ENCODE results near the gene IPO11.
"Not testable (repeated sequence)": the region's sequence is repeated elsewhere in the genome, so short reads cannot be mapped to it uniquely, and the experiment has no call there.

The IPO11 gene

GRCh38 chr5:62657772-62658171 lies 245.2 kb downstream of the IPO11 start:
- not testable (repeated sequence) for H3K4me1 Mint-ChIP-seq (ENCODE audit: low read depth); H3K36me3 Mint-ChIP-seq (ENCODE audit: low read depth); H3K4me3 Mint-ChIP-seq; H3K9me3 Mint-ChIP-seq; H3K27me3 Mint-ChIP-seq (ENCODE audit: low read depth); H3K27ac Mint-ChIP-seq

- Mint-ChIP-seq H3K4me1 (ENCODE audit: low read depth) (no peaks in the 10 kb centered on the region), H3K4me3 (no peak overlapping the region), H3K36me3 (ENCODE audit: low read depth) (no peaks in the 10 kb centered on the region), H3K9me3 (peaks cover 4% of the 10 kb centered on the region), H3K27me3 (ENCODE audit: low read depth) (no peaks in the 10 kb centered on the region), H3K27ac (no peak overlapping the region)
Measured at GRCh38 chr5:62661126-62661525, 248.6 kb downstream of the IPO11 start.

- Mint-ChIP-seq H3K4me1 (ENCODE audit: low read depth) (no peaks in the 10 kb centered on the region), H3K27me3 (ENCODE audit: low read depth) (no peaks in the 10 kb centered on the region), H3K27ac (no peak overlapping the region), H3K4me3 (no peak overlapping the region), H3K9me3 (peaks cover 4% of the 10 kb centered on the region), H3K36me3 (ENCODE audit: low read depth) (no peaks in the 10 kb centered on the region)
Measured at GRCh38 chr5:62662521-62662920, 250.0 kb downstream of the IPO11 start.

- H3K27ac Mint-ChIP-seq, result no peak overlapping the region
- peaks cover 9% of the 10 kb centered on the region for H3K9me3 Mint-ChIP-seq
- no peaks in the 10 kb centered on the region for H3K36me3 Mint-ChIP-seq (ENCODE audit: low read depth)
- H3K27me3 Mint-ChIP-seq (ENCODE audit: low read depth), result no peaks in the 10 kb centered on the region
- no peaks in the 10 kb centered on the region for H3K4me1 Mint-ChIP-seq (ENCODE audit: low read depth)
- H3K4me3 Mint-ChIP-seq, result no peak overlapping the region
Measured at GRCh38 chr5:62671479-62671878, 258.9 kb downstream of the IPO11 start.

- not testable (repeated sequence) for H3K4me1 Mint-ChIP-seq (ENCODE audit: low read depth); H3K27me3 Mint-ChIP-seq (ENCODE audit: low read depth); H3K4me3 Mint-ChIP-seq; H3K36me3 Mint-ChIP-seq (ENCODE audit: low read depth); H3K27ac Mint-ChIP-seq
- H3K9me3 Mint-ChIP-seq, result peaks cover 20% of the 10 kb centered on the region
Measured at GRCh38 chr5:62676596-62676995, 264.0 kb downstream of the IPO11 start.
